Effector memory CD8-positive, alpha-beta T cell (primary cell): Measurements from ENCODE around the gene PLA2G10.
"Not testable (repeated sequence)": the region's sequence is repeated elsewhere in the genome, so short reads cannot be mapped to it uniquely, and the experiment has no call there.

Experiments
- ATAC-seq: fragments of 150-1000 bp; cut with Tn5 transposase; replicated peaks from 2 replicates; pipeline ENCODE4 v1.10.0; 2021; ENCODE audit warnings: mild to moderate bottlenecking, moderate library complexity
- DNase-seq, 3 experiments: peaks; one replicate each; pipeline ENCODE4 v3.0.0; 2021
- H3K27ac Mint-ChIP-seq, 2 donors: one replicate each; pipeline ENCODE4 v1.8.0; 2022; ENCODE audit warnings: mild to moderate bottlenecking in 2 of 2, mixed read lengths in 2 of 2, moderate library complexity in 2 of 2
- H3K27me3 Mint-ChIP-seq, 2 donors: one replicate each; pipeline ENCODE4 v1.8.0; 2022; ENCODE audit warnings: mixed read lengths in 2 of 2
- H3K36me3 Mint-ChIP-seq: one replicate; pipeline ENCODE4 v1.8.0; 2022; ENCODE audit warnings: mild to moderate bottlenecking, moderate library complexity, mixed read lengths; ENCODE audit not compliant: insufficient read depth
- H3K4me1 Mint-ChIP-seq, 2 donors: one replicate each; pipeline ENCODE4 v1.8.0; 2022; ENCODE audit warnings: low read depth in 2 of 2, mixed read lengths in 2 of 2
- H3K4me3 Mint-ChIP-seq, 2 donors: one replicate each; pipeline ENCODE4 v1.8.0; 2022; ENCODE audit warnings: mild to moderate bottlenecking in 2 of 2, mixed read lengths in 2 of 2, moderate library complexity in 2 of 2
- H3K9me3 Mint-ChIP-seq, 2 donors: one replicate each; pipeline ENCODE4 v1.8.0; 2022; ENCODE audit warnings: mixed read lengths in 2 of 2

PLA2G10 gene

DNA sequence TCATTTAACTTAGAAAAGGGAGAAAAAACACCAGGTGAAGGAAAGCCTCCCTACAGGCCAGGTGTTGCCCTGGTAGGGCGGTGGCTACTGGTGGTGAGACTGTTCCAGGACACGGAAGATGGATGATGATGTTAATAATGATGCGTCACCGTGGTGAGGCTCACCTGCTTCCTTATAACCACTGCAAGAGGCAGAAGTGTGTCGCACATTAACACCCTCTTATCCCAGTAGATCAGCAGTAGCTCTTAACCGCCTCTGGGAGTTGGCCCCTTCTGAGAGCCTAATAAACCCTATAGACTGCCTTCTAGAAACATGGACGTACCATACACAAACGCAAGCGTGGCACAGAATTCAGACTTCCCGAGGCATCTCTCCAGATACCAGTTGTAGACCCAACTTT lies 53.6 kb downstream of the PLA2G10 start:
- Mint-ChIP-seq H3K27me3 (no peaks in the 10 kb centered on the region), H3K4me3 (no peak overlapping the region), H3K4me1 (peaks cover 18 to 44% of the 10 kb centered on the region in 2 donors), H3K27ac (peak overlapping the region in 1 of 2 donors; percentile 73), H3K36me3 (peaks cover 60% of the 10 kb centered on the region), H3K9me3 (no peaks in the 10 kb centered on the region)
- ATAC-seq: no peak
- DNase-seq: no peak

DNA sequence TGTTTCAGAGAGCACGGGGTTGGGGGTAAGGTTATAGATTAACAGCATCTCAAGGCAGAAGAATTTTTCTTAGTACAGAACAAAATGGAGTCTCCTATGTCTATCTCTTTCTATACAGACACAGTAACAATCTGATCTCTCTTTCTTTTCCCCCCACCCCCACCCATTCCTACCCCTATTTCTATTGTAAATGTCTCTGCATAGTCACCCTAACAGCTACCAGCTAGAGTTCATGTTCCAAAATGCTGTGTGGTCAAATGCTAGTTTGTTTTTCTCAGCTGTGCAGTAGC lies 57.2 kb downstream of the PLA2G10 start:
- not testable (repeated sequence) for ATAC-seq, H3K9me3 Mint-ChIP-seq, H3K4me3 Mint-ChIP-seq, DNase-seq, H3K27me3 Mint-ChIP-seq
- Mint-ChIP-seq H3K36me3 (peaks cover 48% of the 10 kb centered on the region), H3K27ac (peak overlapping the region in 1 of 2 donors; percentile 84), H3K4me1 (peaks cover 38 to 62% of the 10 kb centered on the region in 2 donors)

DNA sequence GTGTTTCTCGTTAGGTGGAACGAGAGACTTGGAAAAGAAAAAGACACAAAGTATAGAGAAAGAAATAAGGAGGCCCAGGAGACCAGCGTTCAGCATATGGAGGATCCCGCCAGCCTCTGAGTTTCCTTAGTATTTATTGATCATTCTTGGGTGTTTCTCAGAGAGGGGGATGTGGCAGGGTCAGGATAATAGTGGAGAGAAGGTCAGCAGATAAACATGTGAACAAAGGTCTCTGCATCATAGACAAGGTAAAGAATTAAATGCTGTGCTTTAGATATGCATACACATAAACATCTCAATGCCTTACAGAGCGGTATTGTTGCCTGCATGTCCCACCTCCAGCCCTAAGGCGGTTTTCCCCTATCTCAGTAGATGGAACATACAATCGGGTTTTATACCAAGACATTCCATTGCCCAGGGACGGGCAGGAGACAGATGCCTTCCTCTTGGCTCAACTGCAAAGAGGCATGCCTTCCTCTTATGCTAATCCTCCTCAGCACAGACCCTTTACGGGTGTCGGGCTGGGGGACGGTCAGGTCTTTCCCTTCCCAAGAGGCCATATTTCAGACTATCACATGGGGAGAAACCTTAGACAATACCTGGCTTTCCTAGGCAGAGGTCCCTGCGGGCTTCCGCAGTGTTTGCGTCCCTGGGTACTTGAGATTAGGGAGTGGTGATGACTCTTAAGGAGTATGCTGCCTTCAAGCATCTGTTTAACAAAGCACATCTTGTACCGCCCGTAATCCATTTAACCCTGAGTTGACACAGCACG lies 57.7 kb downstream of the PLA2G10 start:
- Mint-ChIP-seq H3K27ac (peak overlapping the region; percentile 54 to 84), H3K4me3 (peak overlapping the region in 1 of 2 donors; percentile 11), H3K4me1 (peaks cover 37 to 65% of the 10 kb centered on the region in 2 donors), H3K36me3 (peaks cover 52% of the 10 kb centered on the region)
- ATAC-seq, H3K9me3 Mint-ChIP-seq, DNase-seq, H3K27me3 Mint-ChIP-seq: not testable (repeated sequence)

- H3K36me3 Mint-ChIP-seq: peaks cover 48% of the 10 kb centered on the region
- H3K4me3 Mint-ChIP-seq: peak overlapping the region; percentile 11 to 92
- peak overlapping the region; percentile 54 to 84 for H3K27ac Mint-ChIP-seq
- DNase-seq (no peak), ATAC-seq (no peak)
- H3K9me3 Mint-ChIP-seq: peaks cover 0 to under 1% of the 10 kb centered on the region in 2 donors
- H3K27me3 Mint-ChIP-seq: no peaks in the 10 kb centered on the region
- peaks cover 38 to 61% of the 10 kb centered on the region in 2 donors for H3K4me1 Mint-ChIP-seq
Measured at GRCh38 chr16:14635395-14636165, 58.5 kb downstream of the PLA2G10 start.

- Mint-ChIP-seq H3K27ac (peak overlapping the region; percentile 88 to 95), H3K4me3 (peak overlapping the region; percentile 88 to 92), H3K4me1 (peaks cover 39 to 57% of the 10 kb centered on the region in 2 donors), H3K27me3 (no peaks in the 10 kb centered on the region), H3K9me3 (peaks cover 2 to 6% of the 10 kb centered on the region in 2 donors), H3K36me3 (peaks cover 50% of the 10 kb centered on the region)
- DNase-seq (no peak), ATAC-seq (no peak)
Measured at GRCh38 chr16:14634389-14634725, 59.8 kb downstream of the PLA2G10 start.

DNA sequence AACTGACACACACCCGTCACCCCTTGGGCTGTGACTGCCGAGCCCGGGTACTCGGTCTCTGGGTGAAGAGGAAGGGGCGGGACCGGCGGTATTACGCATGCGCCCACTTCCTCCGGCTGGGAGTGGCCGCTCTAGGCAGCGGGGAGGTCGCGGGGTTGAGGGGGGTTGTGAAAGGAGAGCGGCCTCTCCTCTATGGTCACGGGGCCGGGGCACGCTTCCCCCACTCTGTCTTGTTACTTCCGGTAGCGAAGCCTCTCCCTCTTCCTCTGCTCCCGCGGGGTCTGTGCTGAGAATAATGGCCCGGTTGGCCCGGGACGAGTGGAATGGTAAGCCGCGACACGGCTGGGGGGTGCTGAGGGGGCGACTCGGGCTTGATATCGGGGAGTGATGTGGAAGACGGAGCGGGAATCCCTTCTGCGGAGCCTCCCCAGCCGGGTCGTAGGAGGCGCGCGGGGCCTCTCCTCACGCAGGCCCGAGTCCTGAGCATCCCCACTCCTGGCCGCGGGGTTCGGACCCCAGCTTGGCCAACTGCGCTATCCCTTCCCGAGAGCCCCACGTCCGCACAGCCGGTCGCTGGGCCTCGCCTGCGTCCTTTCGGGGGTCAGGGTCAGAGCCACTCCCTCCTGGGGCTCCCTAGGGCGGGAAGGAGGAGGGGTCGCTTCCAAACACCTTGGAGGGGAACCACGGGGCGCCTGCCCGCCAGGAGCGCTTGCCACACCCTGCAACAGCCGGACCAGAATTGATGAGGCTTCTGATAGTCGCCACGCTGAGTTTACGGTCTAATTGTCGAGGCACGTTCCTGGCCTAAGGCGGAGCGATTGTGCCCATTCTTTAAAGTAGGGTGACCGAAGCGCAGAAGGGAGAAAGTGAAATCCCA lies 61.2 kb downstream of the PLA2G10 start, which contains the start of gene BFAR:
Gene BFAR, plus strand, starts transcription at position 259 of the 877 bp plus-strand sequence. CDS start 11,396 bp downstream, outside the sequence.
- peak within 1 kb of the TSS; percentile 88 to 92 for H3K4me3 Mint-ChIP-seq
- ATAC-seq (peak; percentile 70), DNase-seq (peak; percentile 99)
- H3K4me1 Mint-ChIP-seq: peaks cover 46 to 65% of the 10 kb centered on the region in 2 donors
- peaks cover 43% of the 10 kb centered on the region for H3K36me3 Mint-ChIP-seq
- H3K9me3 Mint-ChIP-seq: peaks cover 2 to 6% of the 10 kb centered on the region in 2 donors
- H3K27ac Mint-ChIP-seq: peak within 1 kb of the TSS; percentile 88 to 95
- no peaks in the 10 kb centered on the region for H3K27me3 Mint-ChIP-seq

DNA sequence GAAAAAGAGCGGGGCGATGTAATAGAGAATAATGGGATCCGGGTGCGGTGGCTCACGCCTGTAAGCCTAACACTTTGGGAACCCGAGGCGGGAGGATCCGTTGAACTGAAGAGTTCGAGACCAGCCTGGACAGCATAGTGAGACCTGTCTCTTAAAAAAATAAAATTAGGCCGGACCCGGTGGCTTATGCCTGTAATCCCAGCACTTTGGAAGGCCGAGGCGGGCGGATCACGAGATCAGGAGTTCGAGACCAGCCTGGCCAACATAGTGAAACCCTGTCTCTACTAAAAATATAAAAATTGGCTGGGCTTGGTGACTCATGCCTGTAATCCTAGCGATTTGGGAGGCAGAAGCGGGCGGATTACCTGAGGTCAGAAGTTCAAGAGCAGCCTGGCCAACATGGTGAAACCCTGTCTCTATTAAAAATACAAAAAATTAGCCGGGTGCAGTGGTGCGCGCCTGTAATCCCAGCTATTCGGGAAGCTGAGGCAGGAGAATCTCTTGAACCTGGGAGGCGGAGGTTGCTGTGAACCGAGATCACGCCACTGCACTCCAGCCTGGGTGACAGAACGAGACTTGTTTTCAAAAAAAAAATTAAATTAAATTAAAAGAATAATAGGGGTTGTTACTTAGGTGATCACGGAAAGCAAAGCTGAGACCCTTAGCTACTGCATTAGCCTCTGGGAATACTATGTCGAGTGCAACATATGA lies 63.3 kb downstream of the PLA2G10 start:
- Mint-ChIP-seq H3K4me3 (peak overlapping the region; percentile 95 to 97), H3K27ac (peak overlapping the region; percentile 98 to 99), H3K36me3 (peaks cover 59% of the 10 kb centered on the region), H3K4me1 (peaks cover 36 to 48% of the 10 kb centered on the region in 2 donors)
- not testable (repeated sequence) for H3K27me3 Mint-ChIP-seq, H3K9me3 Mint-ChIP-seq, DNase-seq, ATAC-seq

DNA sequence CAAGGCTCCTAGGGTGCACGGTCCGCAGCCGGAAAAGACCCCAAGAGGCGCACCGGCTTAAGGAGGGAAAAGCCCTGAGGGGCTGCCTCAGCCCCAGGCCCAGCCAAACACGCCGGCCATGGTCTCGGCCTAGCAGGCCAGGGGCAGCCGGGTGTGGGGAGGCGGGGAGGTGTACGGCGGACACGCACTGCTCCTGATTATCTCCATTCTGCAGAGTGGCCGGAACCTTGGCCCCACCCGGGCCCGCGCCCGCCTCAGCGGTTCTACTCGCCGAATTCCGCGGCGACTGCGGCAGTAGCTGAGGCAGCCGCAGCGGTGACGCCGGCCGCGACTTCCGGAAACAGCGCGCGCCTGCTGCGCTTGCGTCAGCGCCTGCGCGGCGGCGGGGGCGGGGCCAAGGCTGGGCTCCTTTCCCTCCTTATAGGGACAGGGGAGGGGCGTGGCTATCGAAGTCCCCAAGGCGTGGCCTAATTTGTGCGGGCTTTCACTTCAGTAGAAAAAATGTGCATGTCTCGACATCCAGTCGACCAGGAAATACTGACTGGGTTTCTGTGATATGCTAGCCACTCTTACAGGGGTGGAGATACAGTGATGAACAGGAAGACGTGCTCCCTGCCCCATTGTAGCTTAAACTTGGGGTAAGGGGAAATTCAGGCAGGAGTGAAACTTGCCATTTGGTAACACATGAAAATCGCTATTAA lies 64.0 kb downstream of the PLA2G10 start, which contains the start of gene PARN:
Gene PARN, minus strand, starts transcription at position 342 of the 701 bp plus-strand sequence. Its CDS starts 135 bp downstream, at position 207.
- H3K4me3 Mint-ChIP-seq: peak within 1 kb of the TSS; percentile 95 to 97

GRCh38 chr16:14629612-14629918 lies 64.5 kb downstream of the PLA2G10 start:
- Mint-ChIP-seq H3K36me3 (peaks cover 70% of the 10 kb centered on the region), H3K27me3 (no peaks in the 10 kb centered on the region), H3K4me3 (peak overlapping the region; percentile 95 to 97), H3K9me3 (peaks cover 2 to 6% of the 10 kb centered on the region in 2 donors), H3K27ac (peak overlapping the region; percentile 98 to 99), H3K4me1 (peaks cover 32 to 39% of the 10 kb centered on the region in 2 donors)
- ATAC-seq: no peak
- DNase-seq: peak in 1 of 3 experiments; percentile 9

More for the DNA sequence above, 64.0 kb downstream of the PLA2G10 start, which contains the start of gene PARN:
- Mint-ChIP-seq H3K27me3 (no peaks in the 10 kb centered on the region), H3K36me3 (peaks cover 66% of the 10 kb centered on the region), H3K9me3 (peaks cover 2 to 6% of the 10 kb centered on the region in 2 donors), H3K27ac (peak within 1 kb of the TSS; percentile 98 to 99), H3K4me1 (peaks cover 35 to 44% of the 10 kb centered on the region in 2 donors)
- DNase-seq (peak; percentile 96 to 98 (median 98)), ATAC-seq (peak; percentile 61)

- peaks cover 71% of the 10 kb centered on the region for H3K36me3 Mint-ChIP-seq
- H3K27me3 Mint-ChIP-seq: no peaks in the 10 kb centered on the region
- peaks cover 2 to 6% of the 10 kb centered on the region in 2 donors for H3K9me3 Mint-ChIP-seq
- DNase-seq (peak in 1 of 3 experiments; percentile 17), ATAC-seq (no peak)
- peak overlapping the region; percentile 95 to 97 for H3K4me3 Mint-ChIP-seq
- peaks cover 26 to 35% of the 10 kb centered on the region in 2 donors for H3K4me1 Mint-ChIP-seq
- peak overlapping the region; percentile 98 to 99 for H3K27ac Mint-ChIP-seq
Measured at GRCh38 chr16:14628806-14629611, 65.1 kb downstream of the PLA2G10 start.

DNA sequence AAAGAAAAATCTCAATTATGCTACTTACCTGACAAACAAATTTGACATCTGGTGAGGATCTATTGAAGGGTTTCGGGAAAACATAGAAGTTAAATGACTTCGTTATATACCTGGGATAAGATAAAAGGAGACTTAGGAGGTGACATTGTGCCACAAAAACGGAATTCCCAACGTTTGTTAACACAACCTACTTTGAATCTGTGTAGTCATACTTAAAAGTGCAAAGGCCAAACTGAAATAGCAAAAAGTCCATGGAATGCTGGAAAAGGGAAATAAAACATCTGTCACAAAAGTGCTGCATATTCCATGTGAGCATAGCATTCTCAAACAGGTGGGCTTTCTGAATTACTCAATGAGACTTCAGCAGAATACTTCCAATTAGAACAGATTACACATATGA lies 67.0 kb downstream of the PLA2G10 start:
- no peaks in the 10 kb centered on the region for H3K27me3 Mint-ChIP-seq
- DNase-seq (no peak), ATAC-seq (no peak)
- peaks cover 2 to 6% of the 10 kb centered on the region in 2 donors for H3K9me3 Mint-ChIP-seq
- peak overlapping the region in 1 of 2 donors; percentile 69 for H3K27ac Mint-ChIP-seq
- H3K4me3 Mint-ChIP-seq: no peak overlapping the region
- H3K36me3 Mint-ChIP-seq: peaks cover 74% of the 10 kb centered on the region
- H3K4me1 Mint-ChIP-seq: peaks cover 17 to 30% of the 10 kb centered on the region in 2 donors
